GM12872 (cell line): ENCODE measurements around the gene WFDC13.

Source experiments
- TF ChIP-seq, protein P1 (sequence below): IDR thresholded peaks from 3 replicates; pipeline ENCODE4 v1.5.1; 2011; ENCODE audit warnings: low read depth, mild to moderate bottlenecking, low read length, moderate library complexity; ENCODE audit not compliant: insufficient read depth

WFDC13 gene

DNA sequence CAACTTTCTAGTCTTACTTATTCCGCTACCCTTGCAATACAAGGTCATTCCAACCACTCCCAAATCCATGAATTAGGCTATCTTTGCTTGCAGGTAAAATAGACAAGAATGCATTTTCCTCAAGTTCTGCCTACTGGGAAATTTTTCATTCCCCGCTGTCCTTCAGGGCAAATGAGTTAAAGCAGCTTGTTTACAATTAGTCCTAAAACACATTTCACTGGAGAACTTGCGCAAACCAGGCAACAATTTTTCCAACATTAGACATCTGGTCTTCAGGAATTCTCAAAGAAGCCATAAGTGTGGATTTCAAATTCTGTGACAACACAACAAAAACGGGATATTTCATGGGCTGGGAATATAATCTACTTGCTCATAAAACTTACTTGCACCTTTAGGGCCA, 40.8 kb downstream of the WFDC13 start:
- TF ChIP-seq, protein P1, sequence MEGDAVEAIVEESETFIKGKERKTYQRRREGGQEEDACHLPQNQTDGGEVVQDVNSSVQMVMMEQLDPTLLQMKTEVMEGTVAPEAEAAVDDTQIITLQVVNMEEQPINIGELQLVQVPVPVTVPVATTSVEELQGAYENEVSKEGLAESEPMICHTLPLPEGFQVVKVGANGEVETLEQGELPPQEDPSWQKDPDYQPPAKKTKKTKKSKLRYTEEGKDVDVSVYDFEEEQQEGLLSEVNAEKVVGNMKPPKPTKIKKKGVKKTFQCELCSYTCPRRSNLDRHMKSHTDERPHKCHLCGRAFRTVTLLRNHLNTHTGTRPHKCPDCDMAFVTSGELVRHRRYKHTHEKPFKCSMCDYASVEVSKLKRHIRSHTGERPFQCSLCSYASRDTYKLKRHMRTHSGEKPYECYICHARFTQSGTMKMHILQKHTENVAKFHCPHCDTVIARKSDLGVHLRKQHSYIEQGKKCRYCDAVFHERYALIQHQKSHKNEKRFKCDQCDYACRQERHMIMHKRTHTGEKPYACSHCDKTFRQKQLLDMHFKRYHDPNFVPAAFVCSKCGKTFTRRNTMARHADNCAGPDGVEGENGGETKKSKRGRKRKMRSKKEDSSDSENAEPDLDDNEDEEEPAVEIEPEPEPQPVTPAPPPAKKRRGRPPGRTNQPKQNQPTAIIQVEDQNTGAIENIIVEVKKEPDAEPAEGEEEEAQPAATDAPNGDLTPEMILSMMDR, result no peak

DNA sequence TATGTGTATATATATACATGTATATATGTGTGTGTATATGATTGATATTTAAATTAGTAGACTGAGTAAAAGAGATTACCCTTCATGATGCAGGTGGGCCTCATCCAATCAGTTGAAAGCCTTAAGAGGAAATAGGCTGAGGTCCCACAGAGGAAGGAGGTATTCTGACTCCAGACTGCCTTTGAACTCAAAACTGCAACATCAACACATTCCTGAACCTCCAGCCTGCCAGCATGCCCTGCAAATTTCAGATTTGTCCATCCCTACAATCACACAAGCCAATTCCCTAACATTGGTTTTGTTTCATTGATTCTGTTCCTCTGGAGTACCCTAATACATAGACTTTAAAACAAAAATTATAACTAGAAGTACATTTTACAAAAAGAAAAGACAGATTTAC, 43.2 kb downstream of the WFDC13 start:
- TF ChIP-seq, protein P1, result no peak

DNA sequence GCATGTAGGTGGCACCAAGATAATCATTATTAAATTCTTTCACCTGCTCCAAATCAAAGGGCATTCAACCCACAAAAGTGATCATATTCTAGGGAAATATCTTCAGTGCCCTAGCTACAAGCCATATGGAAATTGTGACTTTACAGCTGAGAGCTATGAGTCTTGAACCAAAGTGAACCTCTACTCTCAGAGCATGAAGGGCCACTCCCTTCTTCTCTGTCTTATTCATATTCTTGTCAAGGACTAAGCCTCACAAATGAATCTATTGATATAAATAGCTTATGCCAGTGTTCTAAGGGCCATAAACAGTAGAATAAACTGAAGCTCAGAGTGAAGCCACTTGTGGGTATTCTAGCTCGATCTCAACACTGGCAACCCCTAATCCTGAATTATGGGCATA, 49.9 kb downstream of the WFDC13 start:
- TF ChIP-seq, protein P1, result no peak

DNA sequence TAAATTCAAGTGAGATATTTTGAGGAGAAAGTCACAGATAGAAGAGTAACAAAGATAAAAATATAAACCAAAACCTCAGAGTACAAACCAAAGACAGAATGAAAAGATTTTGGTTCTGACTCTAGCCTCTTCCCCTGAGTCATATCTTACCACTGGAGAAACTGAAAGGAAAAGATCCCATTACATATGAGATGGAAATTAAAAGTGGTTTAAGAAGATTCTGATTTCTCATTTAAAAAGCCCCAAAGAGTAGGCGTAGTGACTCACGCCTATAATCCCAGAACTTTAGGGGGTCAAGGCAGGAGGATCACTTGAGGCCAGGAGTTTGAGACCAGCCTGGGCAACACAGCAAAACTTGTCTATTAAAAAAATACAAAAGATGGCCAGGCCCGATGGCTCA, 50.9 kb downstream of the WFDC13 start:
- TF ChIP-seq, protein P1, result no peak

DNA sequence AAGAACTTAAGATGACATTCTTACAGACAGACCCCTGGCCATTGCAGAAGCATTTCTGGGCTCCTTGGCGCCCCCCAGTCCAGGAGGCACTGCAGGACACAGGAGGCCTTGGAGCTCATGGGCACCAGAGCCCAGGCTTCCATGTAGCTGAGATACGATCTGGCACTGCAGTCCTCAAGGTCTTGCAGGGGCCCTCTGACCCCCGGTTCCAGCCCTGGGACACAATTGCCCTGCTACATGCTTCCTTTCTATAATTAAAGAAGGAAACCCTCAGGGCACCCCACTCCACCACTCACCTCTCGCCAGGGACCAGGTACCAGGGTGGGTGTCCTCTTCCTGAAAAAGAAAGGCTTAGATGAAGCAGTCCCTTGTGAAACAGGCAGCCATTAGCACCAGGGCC, 56.3 kb downstream of the WFDC13 start:
- TF ChIP-seq, protein P1, result no peak
